ENCODE results near the gene CIART. TPM values are rescaled to one million over a fixed set of nuclear protein-coding genes. Genes with fewer than 3 reads are reported as not detected.
"Not testable (repeated sequence)": the region's sequence is repeated elsewhere in the genome, so short reads cannot be mapped to it uniquely, and the experiment has no call there.

Gene CIART
- total RNA-seq, 4 donors from 2014 or later, result 0.61 to 6.7 (median 2.5) TPM; not detected in 1

- Histone ChIP-seq H3K4me1 (peaks cover 5 to 27% (median 7%) of the 10 kb centered on the region in 3 donors), H3K4me3 (peak overlapping the region; percentile 66 to 96 (median 88)), H3K27me3 (no peaks in the 10 kb centered on the region), H3K36me3 (peaks cover 0 to 12% (median 0%) of the 10 kb centered on the region in 3 donors), H3K9me3 (no peaks in the 10 kb centered on the region), H3K27ac (peak overlapping the region; percentile 87 to 98 (median 98))
- 0 to 2% methylated on average over 8 to 12 of the region's 27 CpGs for WGBS, 2 donors
- intact Hi-C loops (cut with DNase I), result no loop called here
- TF ChIP-seq, protein P1, sequence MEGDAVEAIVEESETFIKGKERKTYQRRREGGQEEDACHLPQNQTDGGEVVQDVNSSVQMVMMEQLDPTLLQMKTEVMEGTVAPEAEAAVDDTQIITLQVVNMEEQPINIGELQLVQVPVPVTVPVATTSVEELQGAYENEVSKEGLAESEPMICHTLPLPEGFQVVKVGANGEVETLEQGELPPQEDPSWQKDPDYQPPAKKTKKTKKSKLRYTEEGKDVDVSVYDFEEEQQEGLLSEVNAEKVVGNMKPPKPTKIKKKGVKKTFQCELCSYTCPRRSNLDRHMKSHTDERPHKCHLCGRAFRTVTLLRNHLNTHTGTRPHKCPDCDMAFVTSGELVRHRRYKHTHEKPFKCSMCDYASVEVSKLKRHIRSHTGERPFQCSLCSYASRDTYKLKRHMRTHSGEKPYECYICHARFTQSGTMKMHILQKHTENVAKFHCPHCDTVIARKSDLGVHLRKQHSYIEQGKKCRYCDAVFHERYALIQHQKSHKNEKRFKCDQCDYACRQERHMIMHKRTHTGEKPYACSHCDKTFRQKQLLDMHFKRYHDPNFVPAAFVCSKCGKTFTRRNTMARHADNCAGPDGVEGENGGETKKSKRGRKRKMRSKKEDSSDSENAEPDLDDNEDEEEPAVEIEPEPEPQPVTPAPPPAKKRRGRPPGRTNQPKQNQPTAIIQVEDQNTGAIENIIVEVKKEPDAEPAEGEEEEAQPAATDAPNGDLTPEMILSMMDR (IDR thresholded peaks at IDR 0.05), result no peak
- TF ChIP-seq POLR2A (IDR thresholded peaks at IDR 0.05), result no peak
- DNase-seq, result no peak
Measured at GRCh38 chr1:150235294-150235851, 47.0 kb upstream of the CIART start.

DNA sequence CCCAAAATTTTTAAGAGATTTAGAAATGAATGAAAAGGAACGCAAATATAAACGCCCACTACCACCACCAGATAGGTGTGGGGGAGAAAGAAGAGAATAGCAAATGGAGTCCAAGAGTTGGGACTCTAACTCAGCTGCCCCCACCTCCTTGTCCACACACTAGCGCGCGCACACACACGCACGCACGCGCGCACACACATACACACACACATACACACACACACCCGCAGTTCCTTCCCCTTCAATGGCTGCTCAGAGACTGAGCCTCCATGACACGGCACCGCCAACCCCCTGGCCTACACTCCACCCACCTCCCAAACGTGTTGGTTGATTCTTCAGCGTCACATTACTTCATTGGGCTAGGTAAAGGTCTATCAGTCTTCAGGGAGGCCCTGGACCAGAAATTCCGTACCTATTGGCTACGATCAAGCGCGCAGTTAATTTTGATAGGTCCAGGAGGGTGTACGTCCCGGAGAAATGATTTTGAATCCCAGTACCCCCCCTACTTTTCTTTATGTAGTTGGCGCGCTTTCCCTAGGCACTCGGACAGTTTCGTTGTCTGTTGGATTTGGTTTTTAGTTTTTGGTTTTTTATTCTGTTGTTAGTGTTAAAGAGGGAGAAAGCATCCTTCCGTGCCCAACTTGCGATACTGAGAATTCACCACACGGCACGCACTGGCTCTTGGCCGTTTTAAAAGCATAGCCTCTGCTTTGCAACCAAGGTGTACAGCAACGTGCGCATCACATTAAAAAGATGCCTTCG lies 46.3 kb upstream of the CIART start, which contains the start of gene ANP32E:
TSS of gene ANP32E (minus strand) at position 261 of the 762 bp plus-strand sequence. CDS start 326 bp downstream, outside the sequence.
- Histone ChIP-seq H3K27me3 (no peaks in the 10 kb centered on the region), H3K27ac (peak within 1 kb of the TSS; percentile 87 to 98 (median 98)), H3K4me1 (peaks cover 5 to 27% (median 7%) of the 10 kb centered on the region in 3 donors), H3K36me3 (peaks cover 0 to 6% (median 0%) of the 10 kb centered on the region in 3 donors), H3K9me3 (no peaks in the 10 kb centered on the region), H3K4me3 (peak within 1 kb of the TSS; percentile 66 to 96 (median 88))
- intact Hi-C loops (cut with DNase I), result no loop called here
- TF ChIP-seq, protein P1 (IDR thresholded peaks at IDR 0.05), result peak in 2 of 6 experiments; percentile 22 to 30
- peak in 3 of 4 donors; percentile 63 to 83 (median 75) for TF ChIP-seq POLR2A (IDR thresholded peaks at IDR 0.05)
- DNase-seq, result peak; percentile 92
- WGBS, 2 donors, result 0% methylated on average over 31 to 33 of the region's 33 CpGs

DNA sequence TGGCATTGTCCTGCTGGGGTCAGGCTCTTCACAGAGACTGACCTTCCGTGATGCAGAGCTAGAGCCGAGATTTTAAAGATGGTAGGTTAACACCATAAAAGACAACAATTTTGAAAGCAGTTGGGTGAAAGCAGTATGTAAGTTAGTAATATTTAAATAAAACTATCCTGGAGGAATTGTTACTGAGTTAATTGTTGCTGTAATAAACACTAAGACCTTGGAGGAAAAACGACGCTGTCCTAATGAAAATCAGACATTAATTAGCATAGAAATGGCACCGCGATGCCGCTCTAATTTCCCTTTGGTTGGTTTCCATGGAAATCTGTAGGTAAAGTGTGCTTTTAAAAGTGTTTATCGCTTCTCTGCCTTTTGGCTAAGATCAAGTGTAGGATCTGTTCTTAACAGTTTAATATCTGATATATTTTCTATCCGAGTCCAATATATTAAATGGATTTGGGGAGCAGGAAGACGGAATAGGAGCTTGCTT lies 45.7 kb upstream of the CIART start:
- DNase-seq, result no peak
- H3K4me1 ChIP-seq, result peaks cover 5 to 27% (median 7%) of the 10 kb centered on the region in 3 donors
- H3K27ac ChIP-seq, result peak overlapping the region; percentile 57 to 97 (median 79)
- H3K4me3 ChIP-seq, result peak overlapping the region; percentile 66 to 96 (median 88)
- WGBS, 2 donors, result 31 to 41% methylated on average over 9 to 10 of the region's 10 CpGs
- no peaks in the 10 kb centered on the region for H3K36me3 ChIP-seq
- intact Hi-C loops (cut with DNase I), result no loop called here
- H3K27me3 ChIP-seq, result no peaks in the 10 kb centered on the region
- no peak for TF ChIP-seq POLR2A (IDR thresholded peaks at IDR 0.05)
- TF ChIP-seq, protein P1 (IDR thresholded peaks at IDR 0.05), result no peak
- no peaks in the 10 kb centered on the region for H3K9me3 ChIP-seq

DNA sequence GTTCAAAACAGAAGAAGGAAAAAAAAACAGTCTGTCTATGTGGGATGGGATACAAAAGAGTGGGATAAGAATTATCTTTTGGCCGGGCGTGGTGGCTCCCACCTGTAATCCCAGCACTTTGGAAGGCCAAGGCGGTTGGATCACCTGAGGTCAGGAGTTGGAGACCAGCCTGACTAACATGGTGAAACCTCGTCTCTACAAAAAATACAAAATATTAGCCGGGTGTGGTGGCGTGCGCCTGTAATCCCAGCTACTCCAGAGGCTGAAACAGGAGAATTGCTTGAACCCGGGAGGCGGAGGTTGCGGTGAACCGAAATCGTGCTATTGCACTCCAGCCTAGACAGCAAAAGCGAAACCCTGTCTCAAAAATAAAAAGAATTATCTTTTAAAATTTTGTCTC lies 45.2 kb upstream of the CIART start:
- H3K36me3 ChIP-seq; DNase-seq; H3K9me3 ChIP-seq; intact Hi-C loops (cut with DNase I); H3K27me3 ChIP-seq; H3K27ac ChIP-seq; H3K4me3 ChIP-seq: not testable (repeated sequence)
- peaks cover 5 to 27% (median 7%) of the 10 kb centered on the region in 3 donors for H3K4me1 ChIP-seq
- 76 to 91% methylated on average over 13 of the region's 13 CpGs for WGBS, 2 donors

GRCh38 chr1:150237746-150238145 lies 44.6 kb upstream of the CIART start:
- Histone ChIP-seq H3K36me3 (no peaks in the 10 kb centered on the region), H3K4me1 (peaks cover 5 to 27% (median 7%) of the 10 kb centered on the region in 3 donors), H3K4me3 (no peak overlapping the region), H3K9me3 (no peaks in the 10 kb centered on the region), H3K27me3 (no peaks in the 10 kb centered on the region), H3K27ac (no peak overlapping the region)
- intact Hi-C loops (cut with DNase I), result no loop called here
- WGBS, 2 donors, result 92 to 94% methylated on average over 10 to 21 of the region's 21 CpGs
- TF ChIP-seq POLR2A (IDR thresholded peaks at IDR 0.05), result no peak
- TF ChIP-seq, protein P1 (IDR thresholded peaks at IDR 0.05), result no peak
- no peak for DNase-seq

All from esophagus squamous epithelium (tissue), 5 donors.